Central memory CD4-positive, alpha-beta T cell (primary cell): Measurements from ENCODE around the gene ACADM.
A peak's percentile ranks its signal among the peaks of the same experiment; 100 is the strongest.
"Not testable (repeated sequence)": the region's sequence is repeated elsewhere in the genome, so short reads cannot be mapped to it uniquely, and the experiment has no call there.

Experiments
- DNase-seq: peaks from one replicate; pipeline ENCODE4 v3.0.0; 2022
- total RNA-seq, 3 experiments: gene quantifications; one replicate each; lab custom pipeline; 2026; lab: John Stamatoyannopoulos, UW

ACADM gene
- 24.9 to 48.9 (median 44.7) reads per million in 3 experiments for total RNA-seq

GRCh38 chr1:75724472-75725022 lies at the start of gene ACADM:
TSS of gene ACADM (plus strand) at chr1:75724709. CDS start at chr1:75724788, 79 bp downstream.
- DNase-seq, result peak; percentile 78

- DNase-seq, result no peak
Observed at GRCh38 chr1:75677443-75677842, 47.1 kb upstream of the ACADM start.

GRCh38 chr1:75677964-75678363 lies 46.5 kb upstream of the ACADM start:
- not testable (repeated sequence) for DNase-seq

- DNase-seq, result no peak
Observed at GRCh38 chr1:75690547-75690946, 34.0 kb upstream of the ACADM start.

- DNase-seq, result no peak
Observed at GRCh38 chr1:75693551-75693950, 31.0 kb upstream of the ACADM start.

- no peak for DNase-seq
Observed at GRCh38 chr1:75696000-75696399, 28.5 kb upstream of the ACADM start.

GRCh38 chr1:75707191-75707590 lies 17.3 kb upstream of the ACADM start:
- no peak for DNase-seq

GRCh38 chr1:75708910-75709309 lies 15.6 kb upstream of the ACADM start:
- no peak for DNase-seq

GRCh38 chr1:75710832-75711231 lies 13.7 kb upstream of the ACADM start:
- DNase-seq, result no peak

GRCh38 chr1:75711846-75712245 lies 12.7 kb upstream of the ACADM start:
- no peak for DNase-seq

- no peak for DNase-seq
Observed at GRCh38 chr1:75712306-75712705, 12.2 kb upstream of the ACADM start.

GRCh38 chr1:75719810-75720209 lies 4.7 kb upstream of the ACADM start:
- DNase-seq, result no peak

GRCh38 chr1:75720325-75720724 lies 4.2 kb upstream of the ACADM start:
- no peak for DNase-seq

- no peak for DNase-seq
Observed at GRCh38 chr1:75720820-75721219, 3.7 kb upstream of the ACADM start.

- not testable (repeated sequence) for DNase-seq
Observed at GRCh38 chr1:75722246-75722645, 2.3 kb upstream of the ACADM start.

- no peak for DNase-seq
Observed at GRCh38 chr1:75722966-75723365, 1.5 kb upstream of the ACADM start.

- peak; percentile 66 for DNase-seq
Observed at GRCh38 chr1:75723989-75724471, 479 bp upstream of the ACADM start.

- DNase-seq, result no peak
Observed at GRCh38 chr1:75725266-75725665, 757 bp downstream of the ACADM start.

GRCh38 chr1:75725861-75726361 lies 1.4 kb downstream of the ACADM start:
- no peak for DNase-seq

GRCh38 chr1:75727571-75727970 lies 3.1 kb downstream of the ACADM start:
- no peak for DNase-seq

- DNase-seq, result no peak
Observed at GRCh38 chr1:75730432-75730831, 5.9 kb downstream of the ACADM start.

GRCh38 chr1:75731881-75732280 lies 7.4 kb downstream of the ACADM start:
- no peak for DNase-seq

- DNase-seq, result no peak
Observed at GRCh38 chr1:75732703-75733102, 8.2 kb downstream of the ACADM start.

- DNase-seq, result no peak
Observed at GRCh38 chr1:75733661-75734060, 9.2 kb downstream of the ACADM start.

- DNase-seq, result no peak
Observed at GRCh38 chr1:75736016-75736415, 11.5 kb downstream of the ACADM start.
